ENCODE measurements around the gene GAS6.

The GAS6 gene

GRCh38 chr13:113905018-113905417, 41.1 kb upstream of the GAS6 start:
- H3K36me3 ChIP-seq (ENCODE audit: control insufficient read depth, insufficient read depth, low read length), result no peaks in the 10 kb centered on the region
- H3K27me3 ChIP-seq (replicated peaks; ENCODE audit: control insufficient read depth, insufficient read depth, low read length), result no peaks in the 10 kb centered on the region; the same call in none of the 2 replicates
- no peak overlapping the region for H3K4me3 ChIP-seq (replicated peaks; ENCODE audit: low read depth, low read length)
- no peak for TF ChIP-seq CTCF (IDR thresholded peaks at IDR 0.05; ENCODE audit: insufficient read depth, low read length, poor library complexity, severe bottlenecking)
- DNase-seq (ENCODE audit: extremely low read depth, insufficient read length), result no peak

- no peak for DNase-seq (ENCODE audit: extremely low read depth, insufficient read length)
- peak; percentile 59 for TF ChIP-seq CTCF (IDR thresholded peaks at IDR 0.05; ENCODE audit: insufficient read depth, low read length, poor library complexity, severe bottlenecking)
- H3K36me3 ChIP-seq (ENCODE audit: control insufficient read depth, insufficient read depth, low read length), result no peaks in the 10 kb centered on the region
- H3K4me3 ChIP-seq (replicated peaks; ENCODE audit: low read depth, low read length), result no peak overlapping the region
- no peaks in the 10 kb centered on the region; the same call in none of the 2 replicates for H3K27me3 ChIP-seq (replicated peaks; ENCODE audit: control insufficient read depth, insufficient read depth, low read length)
These were observed 40.5 kb upstream of the GAS6 start for GRCh38 chr13:113904411-113904810.

GRCh38 chr13:113903912-113904311, 40.0 kb upstream of the GAS6 start:
- Histone ChIP-seq H3K36me3 (ENCODE audit: control insufficient read depth, insufficient read depth, low read length) (no peaks in the 10 kb centered on the region), H3K27me3 (replicated peaks; ENCODE audit: control insufficient read depth, insufficient read depth, low read length) (no peaks in the 10 kb centered on the region; the same call in none of the 2 replicates), H3K4me3 (replicated peaks; ENCODE audit: low read depth, low read length) (no peak overlapping the region)
- no peak for DNase-seq (ENCODE audit: extremely low read depth, insufficient read length)
- no peak for TF ChIP-seq CTCF (IDR thresholded peaks at IDR 0.05; ENCODE audit: insufficient read depth, low read length, poor library complexity, severe bottlenecking)

GRCh38 chr13:113902986-113903775, 39.3 kb upstream of the GAS6 start:
- no peak for TF ChIP-seq CTCF (IDR thresholded peaks at IDR 0.05; ENCODE audit: insufficient read depth, low read length, poor library complexity, severe bottlenecking)
- no peak for DNase-seq (ENCODE audit: extremely low read depth, insufficient read length)
- no peak overlapping the region for H3K4me3 ChIP-seq (replicated peaks; ENCODE audit: low read depth, low read length)
- H3K27me3 ChIP-seq (replicated peaks; ENCODE audit: control insufficient read depth, insufficient read depth, low read length), result no peaks in the 10 kb centered on the region; the same call in none of the 2 replicates
- H3K36me3 ChIP-seq (ENCODE audit: control insufficient read depth, insufficient read depth, low read length), result no peaks in the 10 kb centered on the region

- DNase-seq (ENCODE audit: extremely low read depth, insufficient read length), result no peak
- no peak overlapping the region for H3K4me3 ChIP-seq (replicated peaks; ENCODE audit: low read depth, low read length)
- no peaks in the 10 kb centered on the region; the same call in 1 of the 2 replicates for H3K27me3 ChIP-seq (replicated peaks; ENCODE audit: control insufficient read depth, insufficient read depth, low read length)
- TF ChIP-seq CTCF (IDR thresholded peaks at IDR 0.05; ENCODE audit: insufficient read depth, low read length, poor library complexity, severe bottlenecking), result no peak
- H3K36me3 ChIP-seq (ENCODE audit: control insufficient read depth, insufficient read depth, low read length), result no peaks in the 10 kb centered on the region
These were observed 38.6 kb upstream of the GAS6 start for GRCh38 chr13:113902481-113902880.
